GM23248 (cell line): Measurements from ENCODE around the gene HIGD1A. TPM values are rescaled to one million over a fixed set of nuclear protein-coding genes. Genes with fewer than 3 reads are reported as not detected.

Experiments used
- DNase-seq: peaks from one replicate; pipeline ENCODE4 v3.0.0-alpha.2; 2015
- H2AFZ ChIP-seq: fragments of 200-600 bp; sonication (generic); 2 replicates; pipeline ENCODE4 v1.6.1; 2016; ENCODE audit warnings: antibody characterized with exemption
- H3F3A ChIP-seq: fragments of 200-600 bp; sonication (generic); 2 replicates; pipeline ENCODE4 v1.6.1; 2016; ENCODE audit warnings: mild to moderate bottlenecking, antibody characterized with exemption, mixed run types; ENCODE audit not compliant: insufficient read depth
- H3K27ac ChIP-seq: fragments of 200-600 bp; sonication (generic); 2 replicates; pipeline ENCODE4 v1.5.1; 2016; ENCODE audit warnings: mild to moderate bottlenecking
- H3K27me3 ChIP-seq: fragments of 200-600 bp; sonication (generic); replicated peaks from 2 replicates; pipeline ENCODE4 v1.6.1; 2016; ENCODE audit warnings: mild to moderate bottlenecking; ENCODE audit not compliant: insufficient read depth
- H3K36me3 ChIP-seq: fragments of 200-600 bp; sonication (generic); 2 replicates; pipeline ENCODE4 v1.6.1; 2016; ENCODE audit warnings: low read depth, mild to moderate bottlenecking
- H3K4me1 ChIP-seq: fragments of 200-600 bp; sonication (generic); 2 replicates; pipeline ENCODE4 v1.6.1; 2016; ENCODE audit warnings: mild to moderate bottlenecking; ENCODE audit not compliant: insufficient read depth
- H3K4me2 ChIP-seq: fragments of 200-600 bp; sonication (generic); one replicate; pipeline ENCODE4 v1.6.1; 2016; ENCODE audit warnings: mild to moderate bottlenecking; ENCODE audit not compliant: unreplicated experiment
- H3K4me3 ChIP-seq: fragments of 200-600 bp; sonication (generic); 2 replicates; pipeline ENCODE4 v1.5.1; 2016; ENCODE audit warnings: mild to moderate bottlenecking
- H3K79me2 ChIP-seq: fragments of 200-600 bp; sonication (generic); 2 replicates; pipeline ENCODE4 v1.6.1; 2016; ENCODE audit warnings: mild to moderate bottlenecking; ENCODE audit not compliant: insufficient read depth
- H3K9ac ChIP-seq: fragments of 200-600 bp; sonication (generic); 2 replicates; pipeline ENCODE4 v1.6.1; 2016; ENCODE audit warnings: mild to moderate bottlenecking
- H3K9me2 ChIP-seq: fragments of 200-600 bp; sonication (generic); 2 replicates; pipeline ENCODE4 v1.6.1; 2016; ENCODE audit warnings: mixed run types, mild to moderate bottlenecking, moderate library complexity; ENCODE audit not compliant: insufficient read depth
- H3K9me3 ChIP-seq: fragments of 200-600 bp; sonication (generic); one replicate; pipeline ENCODE4 v1.6.1; 2017; ENCODE audit warnings: low read depth
- H4K20me1 ChIP-seq: fragments of 200-600 bp; sonication (generic); 2 replicates; pipeline ENCODE4 v1.6.0; 2016; ENCODE audit not compliant: insufficient read depth
- EZH2 ChIP-seq: fragments of 200-600 bp; sonication (generic); IDR thresholded peaks from 2 replicates; pipeline ENCODE4 v1.6.1; 2018; ENCODE audit warnings: antibody characterized with exemption, mild to moderate bottlenecking; ENCODE audit not compliant: insufficient read depth, poor library complexity, severe bottlenecking
- EZH2phosphoT487 ChIP-seq: fragments of 200-600 bp; sonication (generic); IDR thresholded peaks from 2 replicates; pipeline ENCODE4 v1.6.1; 2018; ENCODE audit warnings: antibody characterized with exemption, moderate library complexity, mild to moderate bottlenecking, low read depth; ENCODE audit not compliant: insufficient read depth
- WGBS, 2 experiments: methylation state at CpG; one replicate each; pipeline ENCODE4 v1.1.6; 2015 to 2017; ENCODE audit warnings: low lambda C conversion rate in 2 of 2, low coverage in 1 of 2; ENCODE audit errors: missing lambda C conversion rate in 2 of 2; 5-methylcytosine and 5-hydroxymethylcytosine counted together
- in situ Hi-C: fragments of 300-500 bp; cut with MboI; formaldehyde crosslinking; loops from 2 replicates; pipeline ENCODE4 v1.15.0; 2020
- polyA plus RNA-seq: library from polyadenylated mRNA; unstranded; fragments of >200 nt; fragmentation: Nextera tagmentation; extraction: Ambion mirVana; gene quantifications from 2 replicates; pipeline ENCODE4 v1.2.1, GENCODE V29; 2016
- total RNA-seq: library from RNA; depleted of rRNA; stranded (reverse); fragments of >200 nt; shearing (Covaris generic); gene quantifications from 2 replicates; pipeline ENCODE4 v1.2.3, GENCODE V29; 2014

HIGD1A gene
- total and polyA plus RNA-seq, 2 experiments from 2014 or later, result 173 to 217 TPM

DNA sequence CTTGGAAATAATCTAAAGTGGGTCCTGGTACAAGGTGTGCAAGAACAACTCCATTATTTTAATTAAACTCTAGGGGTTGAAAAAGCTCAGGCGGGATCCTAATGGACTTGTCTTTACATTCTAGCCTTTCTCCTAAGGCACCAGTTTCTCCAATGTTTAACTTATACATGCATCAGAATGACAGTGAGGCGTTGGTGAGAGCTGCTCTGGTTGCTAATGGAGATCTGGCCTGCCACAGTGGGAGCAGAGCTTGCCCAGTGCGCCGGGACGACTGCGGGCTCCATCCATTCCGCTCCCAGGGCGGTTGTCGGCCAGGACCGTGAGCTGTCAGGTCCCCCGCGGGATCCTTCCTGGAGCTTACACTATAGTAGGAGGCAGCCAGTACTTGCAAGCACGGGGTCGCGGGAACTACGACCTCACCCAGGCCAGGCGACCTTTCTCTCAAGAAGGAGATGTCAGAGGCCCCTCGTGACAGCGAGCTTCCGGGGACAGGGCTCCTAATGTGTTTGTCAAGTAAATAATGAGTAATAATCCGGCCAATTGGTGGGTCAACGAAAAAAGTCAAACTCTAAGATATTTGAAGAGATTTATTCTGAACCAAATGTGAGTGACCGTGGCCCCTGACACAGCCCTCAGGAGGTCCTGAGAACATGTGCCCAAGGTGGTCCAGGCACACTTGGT, 991 bp upstream of the HIGD1A start:
- DNase-seq, result peak; percentile 43
- Histone ChIP-seq H3K79me2 (peaks cover 38% of the 10 kb centered on the region), H4K20me1 (no peaks in the 10 kb centered on the region), H3K36me3 (no peaks in the 10 kb centered on the region), H3K27ac (no peak overlapping the region), H3K27me3 (no peaks in the 10 kb centered on the region), H3K4me1 (peaks cover 11% of the 10 kb centered on the region), H3F3A (peaks cover 14% of the 10 kb centered on the region), H2AFZ (peak overlapping the region; percentile 97), H3K9ac (peak overlapping the region; percentile 90; the same call in 1 of the 2 replicates), H3K9me3 (no peaks in the 10 kb centered on the region), H3K4me2 (peak overlapping the region; percentile 99), H3K9me2 (no peaks in the 10 kb centered on the region), H3K4me3 (peak overlapping the region; percentile 92)
- TF ChIP-seq EZH2phosphoT487, result no peak
- no peak for TF ChIP-seq EZH2
- in situ Hi-C loops, result no loop called here
- WGBS, 2 experiments, result 33 to 38% methylated on average over 23 of the region's 23 CpGs

DNA sequence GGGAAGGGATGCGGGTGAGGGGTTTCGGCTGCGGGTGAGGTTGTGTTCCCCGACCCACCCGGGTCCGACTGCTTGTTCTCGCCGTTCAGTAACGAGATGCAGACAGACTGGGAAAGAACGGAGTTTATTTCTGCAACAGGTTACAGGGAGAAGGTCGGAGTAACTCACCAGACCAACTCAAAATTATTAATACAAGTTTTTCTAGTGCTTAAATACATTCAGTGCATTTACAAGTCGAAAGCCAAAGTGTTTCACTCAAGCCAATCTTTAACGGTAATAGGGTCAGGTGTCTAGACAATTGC, 492 bp upstream of the HIGD1A start:
- H4K20me1 ChIP-seq, result no peaks in the 10 kb centered on the region
- H3K36me3 ChIP-seq, result no peaks in the 10 kb centered on the region
- H3K9me2 ChIP-seq, result no peaks in the 10 kb centered on the region
- peak overlapping the region; percentile 92 for H3K4me3 ChIP-seq
- H3K27ac ChIP-seq, result no peak overlapping the region
- peak overlapping the region; percentile 99 for H3K4me2 ChIP-seq
- no peak for TF ChIP-seq EZH2phosphoT487
- no peak for TF ChIP-seq EZH2
- peak overlapping the region; percentile 90 for H3K9ac ChIP-seq
- no peaks in the 10 kb centered on the region for H3K27me3 ChIP-seq
- peaks cover 11% of the 10 kb centered on the region for H3K4me1 ChIP-seq
- peak overlapping the region; percentile 97 for H2AFZ ChIP-seq
- H3K79me2 ChIP-seq, result peaks cover 43% of the 10 kb centered on the region
- WGBS, 2 experiments, result 0 to 1% methylated on average over 13 of the region's 13 CpGs
- DNase-seq, result no peak
- peaks cover 14% of the 10 kb centered on the region for H3F3A ChIP-seq
- no peaks in the 10 kb centered on the region for H3K9me3 ChIP-seq
- in situ Hi-C loops, result no loop called here

DNA sequence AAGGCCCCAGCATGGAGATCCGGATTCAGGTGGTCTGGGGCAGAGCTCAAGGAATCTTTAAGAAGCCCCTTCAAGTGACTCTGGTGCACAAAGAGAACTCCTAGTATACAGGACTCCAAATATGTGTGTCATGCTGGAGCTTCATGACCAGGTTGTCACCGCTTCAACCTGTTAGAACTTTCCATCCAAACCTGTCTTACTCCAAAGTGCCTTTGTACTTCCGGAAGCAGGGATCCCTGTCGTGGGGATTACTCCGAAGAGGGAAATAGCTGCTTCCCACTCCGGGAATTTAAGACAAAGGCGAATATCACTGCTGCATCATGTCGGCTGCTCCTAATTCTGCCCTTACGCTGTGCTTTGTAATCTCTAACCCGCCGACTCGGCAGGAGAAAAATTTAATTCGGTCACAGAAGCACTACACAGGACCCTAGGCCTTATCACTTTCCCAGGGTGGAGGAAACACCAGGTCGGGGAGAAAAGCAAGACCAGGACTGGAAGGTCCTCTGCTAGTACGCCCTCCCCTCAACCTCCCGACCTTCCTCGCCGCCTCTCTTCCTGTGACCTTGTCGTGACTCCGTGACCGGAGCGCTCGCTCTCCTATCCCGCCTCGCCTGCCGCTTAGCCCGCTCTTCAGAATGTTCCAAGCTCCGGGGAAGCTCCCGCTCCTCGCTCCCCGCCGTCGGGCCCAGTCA, 730 bp downstream of the HIGD1A start:
- Histone ChIP-seq H3K9me3 (no peaks in the 10 kb centered on the region), H3K27me3 (no peaks in the 10 kb centered on the region), H4K20me1 (no peaks in the 10 kb centered on the region), H3K4me1 (peaks cover 11% of the 10 kb centered on the region), H3K9ac (peak overlapping the region; percentile 90), H3K79me2 (peaks cover 51% of the 10 kb centered on the region), H3F3A (peaks cover 14% of the 10 kb centered on the region), H3K4me3 (peak overlapping the region; percentile 92), H3K36me3 (no peaks in the 10 kb centered on the region), H2AFZ (peak overlapping the region; percentile 97), H3K9me2 (no peaks in the 10 kb centered on the region), H3K27ac (peak overlapping the region; percentile 80), H3K4me2 (peak overlapping the region; percentile 99)
- WGBS, 2 experiments, result 1 to 2% methylated on average over 26 to 33 of the region's 33 CpGs
- in situ Hi-C loops, result no loop called here
- DNase-seq, result peak; percentile 73
- TF ChIP-seq EZH2, result no peak
- no peak for TF ChIP-seq EZH2phosphoT487

DNA sequence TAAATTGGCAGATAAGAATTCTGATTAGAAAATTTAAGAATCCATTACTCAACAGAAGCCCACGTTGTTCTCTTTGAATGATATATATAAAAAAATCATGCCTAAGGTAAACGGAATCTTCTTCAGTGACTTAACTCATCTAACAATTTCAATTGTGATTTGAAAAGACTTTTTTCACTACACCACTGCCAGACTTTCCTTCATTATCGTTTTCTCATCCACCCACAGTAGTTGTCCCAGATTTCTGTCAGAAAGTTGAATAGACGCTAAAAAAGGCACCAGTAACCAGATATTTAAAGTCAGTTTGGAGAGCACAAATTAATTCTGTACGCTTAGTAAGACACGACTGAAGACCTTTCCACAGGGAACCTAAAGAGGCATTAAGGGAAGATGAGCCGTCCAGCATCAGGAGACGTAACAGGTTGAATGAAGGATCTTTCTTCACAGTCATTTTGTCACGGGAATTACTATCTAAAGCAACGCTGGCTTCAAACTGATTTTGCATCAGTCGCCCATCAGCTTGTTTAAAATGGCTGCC, 1.3 kb downstream of the HIGD1A start:
- H3K79me2 ChIP-seq, result peaks cover 51% of the 10 kb centered on the region
- H3K9me2 ChIP-seq, result no peaks in the 10 kb centered on the region
- WGBS, 2 experiments, result 40% methylated on average over 11 of the region's 11 CpGs
- H3K9me3 ChIP-seq, result no peaks in the 10 kb centered on the region
- in situ Hi-C loops, result no loop called here
- H4K20me1 ChIP-seq, result no peaks in the 10 kb centered on the region
- H3K4me3 ChIP-seq, result peak overlapping the region; percentile 92
- TF ChIP-seq EZH2phosphoT487 (no peak), EZH2 (no peak)
- H3K27me3 ChIP-seq, result no peaks in the 10 kb centered on the region
- peak overlapping the region; percentile 90 for H3K9ac ChIP-seq
- peak overlapping the region; percentile 99 for H3K4me2 ChIP-seq
- peak overlapping the region; percentile 97 for H2AFZ ChIP-seq
- peak; percentile 46 for DNase-seq
- no peaks in the 10 kb centered on the region for H3K36me3 ChIP-seq
- peak overlapping the region; percentile 80 for H3K27ac ChIP-seq
- H3K4me1 ChIP-seq, result peaks cover 11% of the 10 kb centered on the region
- peaks cover 14% of the 10 kb centered on the region for H3F3A ChIP-seq
